ENCODE measurements around the gene EYS. TPM values are rescaled to one million over a fixed set of nuclear protein-coding genes. Genes with fewer than 3 reads are reported as not detected.

EYS gene
- total RNA-seq, 2 donors from 2014 or later, result not detected

- Histone ChIP-seq H3K4me3 (no peak overlapping the region), H3K27me3 (replicated peaks; ENCODE audit: insufficient read depth) (no peaks in the 10 kb centered on the region), H3K9me3 (no peaks in the 10 kb centered on the region), H3K4me1 (ENCODE audit: control insufficient read depth in 1 of 2, low read depth in 2 of 2) (no peaks in the 10 kb centered on the region), H3K36me3 (no peaks in the 10 kb centered on the region), H3K27ac (no peak overlapping the region)
- DNase-seq (ENCODE audit: low spot score) (no peak), ATAC-seq (ENCODE audit: insufficient number of reproducible peaks, low FRiP score, low read depth) (no peak)
- no peak for TF ChIP-seq CTCF (IDR thresholded peaks at IDR 0.05)
These were observed 140.9 kb downstream of the EYS start for GRCh38 chr6:65566117-65566516.

GRCh38 chr6:65558071-65558470 is 149.0 kb downstream of the EYS start:
- DNase-seq (ENCODE audit: low spot score) (no peak), ATAC-seq (ENCODE audit: insufficient number of reproducible peaks, low FRiP score, low read depth) (no peak)
- no peaks in the 10 kb centered on the region for H3K27me3 ChIP-seq (replicated peaks; ENCODE audit: insufficient read depth)
- no peaks in the 10 kb centered on the region for H3K4me1 ChIP-seq (ENCODE audit: control insufficient read depth in 1 of 2, low read depth in 2 of 2)
- no peaks in the 10 kb centered on the region for H3K9me3 ChIP-seq
- H3K36me3 ChIP-seq, result no peaks in the 10 kb centered on the region
- H3K27ac ChIP-seq, result no peak overlapping the region
- no peak overlapping the region for H3K4me3 ChIP-seq
- no peak for TF ChIP-seq CTCF (IDR thresholded peaks at IDR 0.05)

GRCh38 chr6:65557224-65557623 is 149.8 kb downstream of the EYS start:
- TF ChIP-seq CTCF (IDR thresholded peaks at IDR 0.05), result no peak
- H3K27me3 ChIP-seq (replicated peaks; ENCODE audit: insufficient read depth), result no peaks in the 10 kb centered on the region
- DNase-seq (ENCODE audit: low spot score) (no peak), ATAC-seq (ENCODE audit: insufficient number of reproducible peaks, low FRiP score, low read depth) (no peak)
- no peak overlapping the region for H3K27ac ChIP-seq
- no peak overlapping the region for H3K4me3 ChIP-seq
- H3K4me1 ChIP-seq (ENCODE audit: control insufficient read depth in 1 of 2, low read depth in 2 of 2), result no peaks in the 10 kb centered on the region
- no peaks in the 10 kb centered on the region for H3K36me3 ChIP-seq
- H3K9me3 ChIP-seq, result no peaks in the 10 kb centered on the region

GRCh38 chr6:65546894-65547293 is 160.1 kb downstream of the EYS start:
- Histone ChIP-seq H3K4me1 (ENCODE audit: control insufficient read depth in 1 of 2, low read depth in 2 of 2) (no peaks in the 10 kb centered on the region), H3K36me3 (no peaks in the 10 kb centered on the region), H3K9me3 (no peaks in the 10 kb centered on the region), H3K27ac (no peak overlapping the region), H3K27me3 (replicated peaks; ENCODE audit: insufficient read depth) (no peaks in the 10 kb centered on the region), H3K4me3 (no peak overlapping the region)
- ATAC-seq (ENCODE audit: insufficient number of reproducible peaks, low FRiP score, low read depth) (no peak), DNase-seq (ENCODE audit: low spot score) (no peak)
- no peak for TF ChIP-seq CTCF (IDR thresholded peaks at IDR 0.05)

GRCh38 chr6:65545920-65546319 is 161.1 kb downstream of the EYS start:
- Histone ChIP-seq H3K4me1 (ENCODE audit: control insufficient read depth in 1 of 2, low read depth in 2 of 2) (no peaks in the 10 kb centered on the region), H3K27ac (no peak overlapping the region)
- TF ChIP-seq CTCF (IDR thresholded peaks at IDR 0.05), result no peak

More at GRCh38 chr6:65545920-65546319, 161.1 kb downstream of the EYS start:
- ATAC-seq (ENCODE audit: insufficient number of reproducible peaks, low FRiP score, low read depth) (no peak), DNase-seq (ENCODE audit: low spot score) (no peak)
- Histone ChIP-seq H3K4me3 (no peak overlapping the region), H3K27me3 (replicated peaks; ENCODE audit: insufficient read depth) (no peaks in the 10 kb centered on the region), H3K36me3 (no peaks in the 10 kb centered on the region), H3K9me3 (no peaks in the 10 kb centered on the region)

Measured in thoracic aorta (tissue), 2 donors.